Esophagus squamous epithelium (tissue), 5 donors: Measurements from ENCODE around the gene GABRB1. TPM values are rescaled to one million over a fixed set of nuclear protein-coding genes. Genes with fewer than 3 reads are reported as not detected.

Experiments used
- DNase-seq: peaks from one replicate; lab custom pipeline; 2025; lab: John Stamatoyannopoulos, UW
- H3K27ac ChIP-seq, 4 donors: fragments of 200-600 bp; sonication (generic); one replicate each; pipeline ENCODE4 v1.5.1; 2016 to 2019; ENCODE audit warnings: mild to moderate bottlenecking in 1 of 4
- H3K27me3 ChIP-seq, 4 donors: fragments of 200-600 bp; sonication (generic); 1 replicate in 3 of 4; 2 replicates in 1 of 4; pipeline versions ENCODE4 v1.5.1 to v1.6.0; 2017 to 2021; ENCODE audit warnings: antibody characterized with exemption in 1 of 4
- H3K36me3 ChIP-seq, 3 donors: fragments of 200-600 bp; sonication (generic); one replicate each; pipeline ENCODE4 v1.5.1; 2016 to 2019
- H3K4me1 ChIP-seq, 3 donors: fragments of 200-600 bp; sonication (generic); one replicate each; pipeline ENCODE4 v1.5.1; 2017 to 2019
- H3K4me3 ChIP-seq, 4 donors: fragments of 200-600 bp; sonication (generic); 1 replicate in 3 of 4; 2 replicates in 1 of 4; pipeline ENCODE4 v1.5.1; 2016 to 2019; ENCODE audit warnings: mild to moderate bottlenecking in 2 of 4, moderate library complexity in 1 of 4
- H3K9me3 ChIP-seq, 3 donors: fragments of 200-600 bp; sonication (generic); one replicate each; pipeline ENCODE4 v1.5.1; 2016 to 2019
- POLR2A ChIP-seq, 4 donors: fragments of 450-650 bp; IDR thresholded peaks; one replicate each; pipeline ENCODE4 v1.6.1; 2017; ENCODE audit warnings: antibody characterized with exemption in 4 of 4, mild to moderate bottlenecking in 4 of 4, moderate library complexity in 3 of 4
- WGBS, 2 donors: methylation state at CpG; one replicate each; pipeline ENCODE4 v1.1.5; 2018; 5-methylcytosine and 5-hydroxymethylcytosine counted together
- intact Hi-C: fragments of 100-400 bp; cut with DNase I; formaldehyde crosslinking; loops from one replicate; pipeline ENCODE4 v1.15.0; 2022
- total RNA-seq, 4 donors: library from RNA; depleted of rRNA; stranded (reverse); fragments of >200 nt; gene quantifications; one replicate each; pipeline ENCODE4 v1.1.0, GENCODE V29; 2016
- TF ChIP-seq, protein P1 (sequence below), 6 experiments: fragments of 450-650 bp in 4 of 6; fragments of 200-600 bp in 2 of 6; sonication (generic) in 2 of 6; IDR thresholded peaks; one replicate each; pipeline ENCODE4 v1.5.1; 2016 to 2019; ENCODE audit warnings: antibody characterized with exemption in 6 of 6, mild to moderate bottlenecking in 4 of 6, moderate library complexity in 4 of 6
- donor health status: DM: yes; HTN: yes; CAD: no.

Gene GABRB1
- total RNA-seq, 4 donors from 2014 or later: not detected

DNA sequence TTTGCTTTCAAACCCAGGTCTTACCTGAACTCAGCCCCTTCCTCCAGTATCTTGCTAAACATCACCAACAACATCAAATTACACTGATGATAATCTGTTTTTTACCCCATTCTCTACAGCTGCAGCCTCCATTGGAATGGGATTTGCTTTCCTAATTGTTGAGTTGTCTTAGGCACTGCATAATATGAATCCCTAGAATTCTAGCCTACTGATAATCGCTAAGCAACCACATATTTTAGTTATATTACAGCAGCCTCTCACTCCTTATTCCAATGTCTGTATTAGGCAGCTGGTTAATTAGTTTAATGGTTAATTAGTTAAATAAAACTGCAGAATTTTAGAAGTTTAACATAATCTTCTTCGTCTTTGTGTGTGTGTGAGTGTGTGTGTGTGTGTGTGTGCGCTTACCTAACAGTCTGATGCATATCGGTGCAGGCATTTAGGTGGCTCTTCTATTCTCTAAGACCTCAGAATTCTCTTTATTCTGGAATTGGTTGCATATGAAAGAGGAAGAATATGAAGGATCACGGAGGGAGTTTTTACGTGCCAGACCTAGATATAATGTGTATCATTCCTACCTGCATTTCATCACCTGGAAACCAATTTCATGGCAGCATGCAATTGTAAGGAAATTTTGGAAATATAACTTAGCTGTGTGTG is 437.5 kb downstream of the GABRB1 start:
- Histone ChIP-seq H3K36me3 (no peaks in the 10 kb centered on the region), H3K27ac (no peak overlapping the region), H3K4me1 (peaks cover 0 to 28% (median 0%) of the 10 kb centered on the region in 3 donors), H3K4me3 (no peak overlapping the region), H3K9me3 (no peaks in the 10 kb centered on the region), H3K27me3 (no peaks in the 10 kb centered on the region)
- intact Hi-C loops: no loop called here
- no peak for DNase-seq
- 85 to 94% methylated on average over 6 of the region's 6 CpGs for WGBS, 2 donors
- TF ChIP-seq, protein P1, sequence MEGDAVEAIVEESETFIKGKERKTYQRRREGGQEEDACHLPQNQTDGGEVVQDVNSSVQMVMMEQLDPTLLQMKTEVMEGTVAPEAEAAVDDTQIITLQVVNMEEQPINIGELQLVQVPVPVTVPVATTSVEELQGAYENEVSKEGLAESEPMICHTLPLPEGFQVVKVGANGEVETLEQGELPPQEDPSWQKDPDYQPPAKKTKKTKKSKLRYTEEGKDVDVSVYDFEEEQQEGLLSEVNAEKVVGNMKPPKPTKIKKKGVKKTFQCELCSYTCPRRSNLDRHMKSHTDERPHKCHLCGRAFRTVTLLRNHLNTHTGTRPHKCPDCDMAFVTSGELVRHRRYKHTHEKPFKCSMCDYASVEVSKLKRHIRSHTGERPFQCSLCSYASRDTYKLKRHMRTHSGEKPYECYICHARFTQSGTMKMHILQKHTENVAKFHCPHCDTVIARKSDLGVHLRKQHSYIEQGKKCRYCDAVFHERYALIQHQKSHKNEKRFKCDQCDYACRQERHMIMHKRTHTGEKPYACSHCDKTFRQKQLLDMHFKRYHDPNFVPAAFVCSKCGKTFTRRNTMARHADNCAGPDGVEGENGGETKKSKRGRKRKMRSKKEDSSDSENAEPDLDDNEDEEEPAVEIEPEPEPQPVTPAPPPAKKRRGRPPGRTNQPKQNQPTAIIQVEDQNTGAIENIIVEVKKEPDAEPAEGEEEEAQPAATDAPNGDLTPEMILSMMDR (IDR thresholded peaks at IDR 0.05): no peak
- TF ChIP-seq POLR2A (IDR thresholded peaks at IDR 0.05): no peak

DNA sequence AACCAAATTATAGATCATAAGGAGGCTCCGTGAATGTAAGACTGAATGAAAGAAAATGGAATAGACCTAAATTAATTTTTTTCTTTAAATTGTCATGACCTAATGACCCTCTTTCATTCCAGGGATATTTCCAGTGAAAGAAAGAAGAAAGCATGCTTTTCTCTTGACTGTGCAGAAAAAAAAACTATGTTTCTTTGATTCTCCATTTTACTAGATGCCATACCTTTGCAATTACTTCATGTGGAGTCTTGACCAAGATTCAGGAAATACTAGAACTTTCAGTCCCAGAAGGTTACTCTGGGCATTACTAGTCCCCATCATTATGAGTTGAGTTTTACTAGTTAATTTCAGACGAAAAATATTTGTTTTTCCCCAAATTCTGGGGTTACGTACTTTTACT is 438.6 kb downstream of the GABRB1 start:
- Histone ChIP-seq H3K27ac (no peak overlapping the region), H3K36me3 (no peaks in the 10 kb centered on the region), H3K27me3 (no peaks in the 10 kb centered on the region), H3K9me3 (no peaks in the 10 kb centered on the region), H3K4me1 (peaks cover 0 to 24% (median 0%) of the 10 kb centered on the region in 3 donors), H3K4me3 (no peak overlapping the region)
- intact Hi-C loops: no loop called here
- DNase-seq: no peak
- TF ChIP-seq, protein P1 (IDR thresholded peaks at IDR 0.05): no peak
- TF ChIP-seq POLR2A (IDR thresholded peaks at IDR 0.05): no peak
- WGBS, 2 donors: 84 to 85% methylated on average over 3 of the region's 3 CpGs

DNA sequence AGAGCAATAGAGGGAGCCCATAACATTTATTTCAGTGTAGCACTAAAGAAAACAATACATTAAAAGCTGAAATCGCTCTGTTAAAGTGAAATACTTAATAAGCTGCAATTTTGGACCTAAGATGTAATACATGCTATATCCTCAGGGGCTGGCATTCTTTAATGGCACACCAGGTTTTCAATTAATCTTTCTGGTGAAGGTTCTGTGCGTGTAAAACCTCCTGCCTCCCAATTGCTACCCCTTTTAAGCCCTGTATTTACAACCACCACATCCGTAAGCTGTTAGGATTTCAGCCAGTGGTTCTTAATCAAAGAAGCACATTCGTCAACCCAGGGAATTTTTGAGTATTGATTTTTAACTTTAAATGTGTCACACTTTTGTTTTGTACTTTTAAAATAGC is 439.7 kb downstream of the GABRB1 start:
- intact Hi-C loops: no loop called here
- no peak for DNase-seq
- 37 to 50% methylated on average over 4 of the region's 4 CpGs for WGBS, 2 donors

DNA sequence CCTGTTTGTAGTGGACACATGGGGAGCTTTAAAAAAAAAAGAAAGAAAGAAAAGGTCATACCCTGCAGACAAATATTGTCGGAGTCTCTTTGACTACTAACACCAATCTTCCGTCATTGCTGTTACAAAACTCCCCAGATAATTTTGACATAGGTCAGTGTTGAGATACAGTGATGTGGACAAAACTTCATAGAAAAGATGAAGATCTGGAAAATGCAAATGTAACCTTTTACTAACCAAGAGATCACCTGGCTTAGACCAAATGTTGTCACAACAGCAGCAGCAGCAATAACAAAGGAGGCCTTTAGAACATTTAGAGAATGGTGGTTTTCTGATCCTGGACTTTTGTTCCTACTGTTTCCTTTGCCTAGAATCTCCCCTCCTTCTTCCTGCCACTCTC is 440.2 kb downstream of the GABRB1 start:
- Histone ChIP-seq H3K4me1 (peaks cover 0 to 24% (median 0%) of the 10 kb centered on the region in 3 donors), H3K36me3 (no peaks in the 10 kb centered on the region), H3K27me3 (no peaks in the 10 kb centered on the region), H3K27ac (no peak overlapping the region), H3K9me3 (no peaks in the 10 kb centered on the region), H3K4me3 (no peak overlapping the region)
- TF ChIP-seq POLR2A (IDR thresholded peaks at IDR 0.05): no peak
- TF ChIP-seq, protein P1 (IDR thresholded peaks at IDR 0.05): no peak
- intact Hi-C loops: no loop called here
- 74 to 75% methylated on average over 2 of the region's 2 CpGs for WGBS, 2 donors
- no peak for DNase-seq

More for the DNA sequence above, 439.7 kb downstream of the GABRB1 start:
- Histone ChIP-seq H3K4me3 (no peak overlapping the region), H3K36me3 (no peaks in the 10 kb centered on the region), H3K4me1 (peaks cover 0 to 24% (median 0%) of the 10 kb centered on the region in 3 donors), H3K27me3 (no peaks in the 10 kb centered on the region), H3K27ac (peak overlapping the region in 1 of 4 donors; percentile 26), H3K9me3 (no peaks in the 10 kb centered on the region)
- TF ChIP-seq POLR2A (IDR thresholded peaks at IDR 0.05): no peak
- TF ChIP-seq, protein P1 (IDR thresholded peaks at IDR 0.05): no peak

DNA sequence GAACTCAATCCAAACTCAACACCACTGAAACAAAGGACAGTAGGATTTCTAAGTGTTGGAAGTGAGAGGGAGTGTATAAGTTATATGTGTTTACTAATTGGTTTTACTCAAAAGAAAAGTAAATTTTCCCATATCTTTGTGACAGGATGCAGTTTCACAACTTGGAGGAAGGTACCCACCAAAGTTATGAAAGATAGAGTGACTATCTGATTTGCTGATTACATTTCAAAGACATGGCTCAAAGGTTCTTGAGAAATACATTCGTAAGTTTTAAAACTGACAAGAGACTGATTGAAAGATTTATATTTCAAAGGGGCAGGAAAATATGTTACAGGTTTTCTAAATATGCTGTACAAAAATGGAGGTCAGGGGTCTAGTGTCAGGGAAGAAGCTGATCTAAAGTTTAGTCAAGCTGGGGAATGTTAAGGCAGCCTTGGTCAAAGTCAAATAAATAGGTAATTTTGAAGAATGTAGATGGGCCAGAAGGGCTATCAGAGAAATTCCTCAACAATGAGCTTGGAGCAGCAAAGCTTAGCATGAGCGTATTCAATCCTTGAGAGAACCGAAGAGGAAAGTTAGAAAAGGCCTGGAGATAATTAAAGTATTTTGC is 441.9 kb downstream of the GABRB1 start:
- WGBS, 2 donors: 87 to 92% methylated on average over 3 of the region's 3 CpGs
- TF ChIP-seq POLR2A (IDR thresholded peaks at IDR 0.05): no peak
- TF ChIP-seq, protein P1 (IDR thresholded peaks at IDR 0.05): no peak
- H3K9me3 ChIP-seq: no peaks in the 10 kb centered on the region
- intact Hi-C loops: no loop called here
- no peaks in the 10 kb centered on the region for H3K36me3 ChIP-seq
- no peak for DNase-seq
- H3K4me1 ChIP-seq: peaks cover 0 to 24% (median 0%) of the 10 kb centered on the region in 3 donors
- H3K27ac ChIP-seq: no peak overlapping the region
- no peak overlapping the region for H3K4me3 ChIP-seq
- H3K27me3 ChIP-seq: no peaks in the 10 kb centered on the region
